Vagina (tissue), 2 donors: Measurements from ENCODE around the gene CDR2L. TPM values are rescaled to one million over a fixed set of nuclear protein-coding genes. Genes with fewer than 3 reads are reported as not detected.
A peak's percentile ranks its signal among the peaks of the same experiment; 100 is the strongest.

Experiments used
- DNase-seq, 2 donors: peaks; one replicate each; pipeline ENCODE4 v3.0.0-alpha.2; 2017; ENCODE audit errors: extremely low spot score in 2 of 2
- H3K27ac ChIP-seq: fragments of 200-600 bp; sonication (generic); one replicate; pipeline ENCODE4 v1.5.1; 2019
- H3K27me3 ChIP-seq: fragments of 200-600 bp; sonication (generic); one replicate; pipeline ENCODE4 v1.5.1; 2019
- H3K36me3 ChIP-seq, 2 donors: fragments of 200-600 bp; sonication (generic); one replicate each; pipeline ENCODE4 v1.5.1; 2017 to 2019
- H3K4me1 ChIP-seq: fragments of 200-600 bp; sonication (generic); one replicate; pipeline ENCODE4 v1.5.1; 2019
- H3K4me3 ChIP-seq, 2 donors: fragments of 200-600 bp; sonication (generic); 1 replicate in 1 of 2; 2 replicates in 1 of 2; pipeline ENCODE4 v1.5.1; 2016 to 2019
- H3K9me3 ChIP-seq: fragments of 200-600 bp; sonication (generic); one replicate; pipeline ENCODE4 v1.5.1; 2019
- POLR2A ChIP-seq, 2 donors: fragments of 450-650 bp; IDR thresholded peaks; one replicate each; pipeline ENCODE4 v1.6.1; 2017; ENCODE audit warnings: antibody characterized with exemption in 2 of 2, mild to moderate bottlenecking in 2 of 2, moderate library complexity in 2 of 2
- POLR2AphosphoS5 ChIP-seq, 2 donors: sonication (generic); formaldehyde crosslinking; IDR thresholded peaks; one replicate each; pipeline ENCODE4 v1.9.0; 2017; ENCODE audit warnings: antibody characterized with exemption in 2 of 2, mild to moderate bottlenecking in 2 of 2, low read depth in 1 of 2; ENCODE audit not compliant: insufficient read depth in 1 of 2
- intact Hi-C: fragments of 100-400 bp; cut with DNase I; formaldehyde crosslinking; loops from one replicate; pipeline ENCODE4 v1.15.1; 2023
- total RNA-seq: library from RNA; depleted of rRNA; stranded (reverse); fragments of >200 nt; gene quantifications from one replicate; pipeline ENCODE4 v1.2.3, GENCODE V29; 2016
- TF ChIP-seq, protein P1 (sequence below), 3 experiments: fragments of 450-650 bp in 2 of 3; fragments of 200-600 bp in 1 of 3; sonication (generic) in 1 of 3; IDR thresholded peaks; one replicate each; pipeline ENCODE4 v1.5.1; 2017 to 2019; ENCODE audit warnings: antibody characterized with exemption in 3 of 3, mild to moderate bottlenecking in 2 of 3, moderate library complexity in 2 of 3

CDR2L gene
- total RNA-seq, 1 donor from 2014 or later = 13.5 TPM

DNA sequence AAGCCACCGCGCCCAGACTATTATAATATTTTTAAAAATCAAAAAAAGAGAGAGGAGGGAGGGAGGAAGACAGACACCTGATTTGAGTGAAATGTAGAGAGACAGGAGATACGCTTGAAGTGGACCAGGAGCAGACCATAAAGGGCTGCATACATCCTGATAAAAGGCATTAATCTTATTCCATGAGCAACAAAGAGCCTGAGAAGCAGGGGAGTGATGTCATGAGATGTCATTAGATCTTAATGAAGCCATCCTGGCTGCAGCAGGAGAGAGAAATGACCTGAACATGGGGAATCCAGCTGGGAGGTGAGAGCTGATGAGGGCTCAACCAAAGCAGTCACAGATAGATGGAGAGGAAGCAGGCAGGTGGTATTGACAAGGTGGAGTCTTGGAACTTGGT is 9.6 kb upstream of the CDR2L start:
- H3K4me3 ChIP-seq = no peak overlapping the region
- no peak for DNase-seq
- intact Hi-C loops = no loop called here
- H3K27ac ChIP-seq = no peak overlapping the region
- H3K4me1 ChIP-seq = peaks cover 13% of the 10 kb centered on the region
- TF ChIP-seq POLR2AphosphoS5 (IDR thresholded peaks at IDR 0.05; ENCODE audit: insufficient read depth in 1 of 2, low read depth in 1 of 2) (no peak), POLR2A (IDR thresholded peaks at IDR 0.05) (no peak)
- TF ChIP-seq, protein P1, sequence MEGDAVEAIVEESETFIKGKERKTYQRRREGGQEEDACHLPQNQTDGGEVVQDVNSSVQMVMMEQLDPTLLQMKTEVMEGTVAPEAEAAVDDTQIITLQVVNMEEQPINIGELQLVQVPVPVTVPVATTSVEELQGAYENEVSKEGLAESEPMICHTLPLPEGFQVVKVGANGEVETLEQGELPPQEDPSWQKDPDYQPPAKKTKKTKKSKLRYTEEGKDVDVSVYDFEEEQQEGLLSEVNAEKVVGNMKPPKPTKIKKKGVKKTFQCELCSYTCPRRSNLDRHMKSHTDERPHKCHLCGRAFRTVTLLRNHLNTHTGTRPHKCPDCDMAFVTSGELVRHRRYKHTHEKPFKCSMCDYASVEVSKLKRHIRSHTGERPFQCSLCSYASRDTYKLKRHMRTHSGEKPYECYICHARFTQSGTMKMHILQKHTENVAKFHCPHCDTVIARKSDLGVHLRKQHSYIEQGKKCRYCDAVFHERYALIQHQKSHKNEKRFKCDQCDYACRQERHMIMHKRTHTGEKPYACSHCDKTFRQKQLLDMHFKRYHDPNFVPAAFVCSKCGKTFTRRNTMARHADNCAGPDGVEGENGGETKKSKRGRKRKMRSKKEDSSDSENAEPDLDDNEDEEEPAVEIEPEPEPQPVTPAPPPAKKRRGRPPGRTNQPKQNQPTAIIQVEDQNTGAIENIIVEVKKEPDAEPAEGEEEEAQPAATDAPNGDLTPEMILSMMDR (IDR thresholded peaks at IDR 0.05) = no peak
- no peaks in the 10 kb centered on the region for H3K9me3 ChIP-seq
- no peaks in the 10 kb centered on the region for H3K27me3 ChIP-seq
- H3K36me3 ChIP-seq = no peaks in the 10 kb centered on the region

DNA sequence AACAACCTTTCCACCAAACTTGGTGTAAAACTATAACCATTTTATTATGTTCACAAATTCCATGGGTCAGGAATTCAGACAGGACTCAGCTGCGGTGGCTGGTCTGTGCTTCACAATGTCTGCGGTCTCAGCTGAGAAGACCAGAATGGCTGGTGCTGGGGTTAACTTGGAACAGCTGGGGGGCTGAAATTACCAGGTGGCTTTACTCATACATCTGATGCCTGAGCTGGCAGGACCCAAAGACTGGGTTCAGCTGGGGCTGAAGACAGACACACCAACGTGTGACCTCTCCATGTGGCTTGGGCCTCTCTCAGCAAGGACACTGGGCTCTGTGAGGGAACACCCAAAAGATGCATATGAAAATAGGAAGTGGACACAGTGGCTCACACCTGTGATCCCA is 9.2 kb upstream of the CDR2L start:
- no peak overlapping the region for H3K27ac ChIP-seq
- intact Hi-C loops = no loop called here
- H3K9me3 ChIP-seq = no peaks in the 10 kb centered on the region
- no peak overlapping the region for H3K4me3 ChIP-seq
- no peaks in the 10 kb centered on the region for H3K36me3 ChIP-seq
- TF ChIP-seq, protein P1 (IDR thresholded peaks at IDR 0.05) = no peak
- TF ChIP-seq POLR2A (IDR thresholded peaks at IDR 0.05) (no peak), POLR2AphosphoS5 (IDR thresholded peaks at IDR 0.05; ENCODE audit: insufficient read depth in 1 of 2, low read depth in 1 of 2) (no peak)
- H3K4me1 ChIP-seq = peaks cover 9% of the 10 kb centered on the region
- DNase-seq = no peak
- H3K27me3 ChIP-seq = no peaks in the 10 kb centered on the region

DNA sequence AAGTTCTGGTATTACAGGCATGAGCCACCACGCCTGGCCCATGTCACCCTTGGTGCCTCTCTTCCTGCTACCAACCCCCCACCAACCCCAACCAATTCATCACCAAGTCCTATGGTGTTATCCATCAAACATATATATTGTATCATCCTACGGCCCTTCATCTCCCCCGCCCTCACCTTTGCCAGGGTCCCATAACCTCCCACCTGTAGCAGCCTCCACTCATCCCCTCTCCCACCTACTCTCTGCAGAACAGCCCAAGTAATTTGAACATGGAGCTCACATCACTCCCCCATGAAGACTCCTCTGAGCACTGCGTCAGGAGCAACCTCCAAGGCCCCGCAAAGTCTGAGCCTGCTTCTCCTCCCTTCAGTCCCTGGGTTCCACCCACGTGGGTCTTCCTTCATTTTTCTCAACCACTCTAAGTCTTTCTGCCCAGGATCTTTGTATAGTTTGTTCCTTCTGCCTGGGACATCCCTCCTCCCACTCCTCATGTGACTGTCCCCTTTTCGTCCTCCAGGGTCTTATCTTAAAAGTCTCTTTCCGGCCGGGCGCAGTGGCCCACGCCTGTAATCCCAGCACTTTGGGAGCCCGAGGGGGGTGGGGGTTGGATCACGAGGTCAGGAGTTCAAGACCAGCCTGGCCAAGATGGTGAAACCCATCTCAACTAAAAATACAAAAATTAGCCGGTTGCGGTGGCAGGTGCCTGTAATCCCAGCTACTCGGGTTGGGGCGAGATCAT is 7.9 kb upstream of the CDR2L start:
- Histone ChIP-seq H3K4me1 (peaks cover 9% of the 10 kb centered on the region), H3K36me3 (no peaks in the 10 kb centered on the region), H3K27ac (no peak overlapping the region), H3K27me3 (no peaks in the 10 kb centered on the region), H3K4me3 (no peak overlapping the region), H3K9me3 (no peaks in the 10 kb centered on the region)
- intact Hi-C loops = no loop called here
- no peak for DNase-seq
- no peak for TF ChIP-seq POLR2A (IDR thresholded peaks at IDR 0.05)
- TF ChIP-seq, protein P1 (IDR thresholded peaks at IDR 0.05) = no peak
- no peak for TF ChIP-seq POLR2AphosphoS5 (IDR thresholded peaks at IDR 0.05; ENCODE audit: insufficient read depth in 1 of 2, low read depth in 1 of 2)

DNA sequence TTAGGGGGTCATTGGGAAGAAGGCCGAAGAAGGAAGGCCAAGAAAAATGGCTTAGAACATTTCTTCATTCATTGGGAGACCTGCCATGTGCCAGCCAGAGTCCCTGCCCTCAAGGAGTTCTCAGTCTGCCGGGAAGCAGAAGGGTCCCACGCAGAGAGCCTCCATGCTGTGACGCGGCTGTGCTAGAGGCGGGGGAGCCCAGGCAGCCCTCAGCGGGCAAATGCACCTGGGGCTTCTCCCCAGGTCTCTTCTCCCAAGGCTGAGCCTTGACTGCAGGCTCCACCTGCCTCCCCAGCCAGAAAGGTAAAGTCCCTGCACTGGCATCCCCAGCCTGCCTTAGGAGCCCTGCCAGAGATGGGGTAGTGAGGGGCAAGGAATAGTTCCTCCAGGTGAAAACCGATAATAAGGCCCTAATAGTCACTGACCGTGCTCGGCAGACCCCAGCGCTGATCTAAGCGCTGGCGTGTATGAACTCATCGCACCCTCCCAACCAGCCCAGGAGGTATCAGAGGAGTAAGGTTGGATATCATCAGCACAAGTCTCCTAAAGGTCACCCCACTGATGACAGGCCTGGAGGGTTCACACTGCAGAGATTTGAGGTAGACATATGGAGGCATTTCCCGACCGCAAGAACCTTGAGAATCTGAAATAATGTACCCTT is 6.0 kb upstream of the CDR2L start:
- intact Hi-C loops = no loop called here
- Histone ChIP-seq H3K4me1 (peaks cover 9% of the 10 kb centered on the region), H3K9me3 (no peaks in the 10 kb centered on the region), H3K4me3 (peak overlapping the region; percentile 54 to 77), H3K27ac (peak overlapping the region; percentile 84), H3K36me3 (no peaks in the 10 kb centered on the region), H3K27me3 (no peaks in the 10 kb centered on the region)
- TF ChIP-seq POLR2A (IDR thresholded peaks at IDR 0.05) (no peak), POLR2AphosphoS5 (IDR thresholded peaks at IDR 0.05; ENCODE audit: insufficient read depth in 1 of 2, low read depth in 1 of 2) (no peak)
- TF ChIP-seq, protein P1 (IDR thresholded peaks at IDR 0.05) = no peak
- no peak for DNase-seq
